WERI-Rb-1 (cell line): Measurements from ENCODE around the gene RORC.

Source experiments
- DNase-seq: peaks from one replicate; pipeline ENCODE4 v3.0.0-alpha.2; 2020
- H3K27ac ChIP-seq: fragments of 250-450 bp; sonication (Bioruptor Pico); 2 replicates; pipeline ENCODE4 v1.5.1; 2020; ENCODE audit warnings: mild to moderate bottlenecking, moderate library complexity
- H3K27me3 ChIP-seq: fragments of 250-450 bp; sonication (Bioruptor Pico); 2 replicates; pipeline ENCODE4 v1.5.1; 2021; ENCODE audit warnings: mild to moderate bottlenecking, low read depth, moderate library complexity; ENCODE audit not compliant: insufficient read depth, severe bottlenecking
- H3K36me3 ChIP-seq: fragments of 250-450 bp; sonication (Bioruptor Pico); 2 replicates; pipeline ENCODE4 v1.5.1; 2020; ENCODE audit warnings: mild to moderate bottlenecking, moderate library complexity
- H3K4me3 ChIP-seq: 2 replicates; pipeline ENCODE4 v1.5.1; 2011; ENCODE audit warnings: low read depth, mild to moderate bottlenecking, control low read depth, low read length
- H3K9me3 ChIP-seq: fragments of 250-450 bp; sonication (Bioruptor Pico); 2 replicates; pipeline ENCODE4 v1.5.1; 2021; ENCODE audit warnings: mild to moderate bottlenecking, moderate library complexity; ENCODE audit not compliant: severe bottlenecking
- CTCF ChIP-seq: IDR thresholded peaks from 2 replicates; pipeline ENCODE4 v1.5.1; 2011; ENCODE audit warnings: low read depth, mild to moderate bottlenecking, control low read depth, inconsistent platforms, low read length

RORC gene

GRCh38 chr1:151806170-151806569 lies 25.4 kb downstream of the RORC start:
- no peaks in the 10 kb centered on the region for H3K36me3 ChIP-seq
- peaks cover 4% of the 10 kb centered on the region for H3K9me3 ChIP-seq
- H3K27ac ChIP-seq: no peak overlapping the region
- TF ChIP-seq CTCF: no peak
- H3K4me3 ChIP-seq: no peak overlapping the region
- DNase-seq: no peak
- H3K27me3 ChIP-seq: no peaks in the 10 kb centered on the region

GRCh38 chr1:151805066-151805820 lies 26.4 kb downstream of the RORC start, which contains the start of gene LINGO4:
Gene LINGO4, minus strand, starts transcription at chr1:151805419. Its CDS starts 2,715 bp downstream, at chr1:151802704.
- no peak for TF ChIP-seq CTCF
- Histone ChIP-seq H3K9me3 (peaks cover 4% of the 10 kb centered on the region), H3K4me3 (no peak within 1 kb of the TSS), H3K27ac (no peak within 1 kb of the TSS), H3K27me3 (no peaks in the 10 kb centered on the region), H3K36me3 (no peaks in the 10 kb centered on the region)
- DNase-seq: no peak

GRCh38 chr1:151803915-151804314 lies 27.7 kb downstream of the RORC start:
- Histone ChIP-seq H3K4me3 (no peak overlapping the region), H3K36me3 (no peaks in the 10 kb centered on the region), H3K27ac (no peak overlapping the region), H3K27me3 (no peaks in the 10 kb centered on the region), H3K9me3 (peaks cover 3% of the 10 kb centered on the region)
- TF ChIP-seq CTCF: no peak
- DNase-seq: peak; percentile 5

GRCh38 chr1:151803164-151803563 lies 28.4 kb downstream of the RORC start:
- no peaks in the 10 kb centered on the region for H3K36me3 ChIP-seq
- H3K9me3 ChIP-seq: no peaks in the 10 kb centered on the region
- H3K27ac ChIP-seq: no peak overlapping the region
- no peaks in the 10 kb centered on the region for H3K27me3 ChIP-seq
- TF ChIP-seq CTCF: no peak
- no peak overlapping the region for H3K4me3 ChIP-seq
- no peak for DNase-seq

- no peaks in the 10 kb centered on the region for H3K36me3 ChIP-seq
Observed at GRCh38 chr1:151802372-151802771, 29.2 kb downstream of the RORC start.

More at GRCh38 chr1:151802372-151802771, 29.2 kb downstream of the RORC start:
- no peak overlapping the region for H3K4me3 ChIP-seq
- no peaks in the 10 kb centered on the region for H3K9me3 ChIP-seq
- H3K27ac ChIP-seq: no peak overlapping the region
- no peak for DNase-seq
- TF ChIP-seq CTCF: no peak
- no peaks in the 10 kb centered on the region for H3K27me3 ChIP-seq
